ENCODE results near the gene LRRC40.
A peak's percentile ranks its signal among the peaks of the same experiment; 100 is the strongest.

The LRRC40 gene

DNA sequence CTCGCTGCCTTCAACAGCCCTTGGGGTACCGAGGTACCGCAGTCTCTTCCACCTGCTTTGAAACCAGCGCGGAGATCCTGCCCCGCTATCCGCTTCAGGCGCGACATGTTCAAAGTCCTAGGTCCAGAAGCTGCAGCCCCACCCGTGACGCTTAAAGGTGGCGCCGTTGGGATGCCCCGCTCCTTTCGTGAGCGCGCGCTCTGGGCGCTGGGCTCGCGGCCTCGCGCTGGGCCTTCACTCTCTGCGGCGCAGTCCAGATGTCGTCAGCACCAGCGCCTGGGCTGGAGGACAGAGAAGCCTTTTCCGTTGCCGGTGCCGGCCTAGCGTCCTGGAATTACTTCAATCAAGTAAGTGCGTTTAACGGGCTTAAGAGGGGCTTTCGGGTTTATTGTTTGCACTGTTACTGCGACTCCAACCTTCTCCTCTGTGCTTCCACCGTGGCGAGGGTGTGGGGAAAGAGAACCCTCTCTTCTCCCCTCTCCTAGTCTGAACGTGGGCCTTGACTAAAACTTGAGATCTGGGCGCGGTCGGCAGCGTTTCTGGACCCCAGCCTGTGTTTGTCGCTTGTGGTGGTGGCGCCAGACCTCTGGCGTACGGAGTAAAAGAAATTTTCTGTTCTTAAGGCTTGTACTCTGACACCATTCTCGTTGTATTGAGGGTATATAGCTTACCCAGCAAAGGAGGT lies at the start of gene LRRC40:
Gene LRRC40 (minus strand): TSS at position 146 of the 685 bp plus-strand sequence. CDS start 39 bp downstream, at position 107.
- in situ Hi-C loops (cut with HindIII; ENCODE audit: low pct_unique_long_range_greater_than_20kb, low sequenced_read_pairs) = no loop called here
- peak; percentile 58 to 94 for DNase-seq (ENCODE audit: low read depth in 1 of 2, low spot score in 1 of 2)
- TF ChIP-seq JUND (IDR thresholded peaks at IDR 0.05; ENCODE audit: low read depth) = no peak

- in situ Hi-C loops (cut with HindIII; ENCODE audit: low pct_unique_long_range_greater_than_20kb, low sequenced_read_pairs) = no loop called here
- TF ChIP-seq JUND (IDR thresholded peaks at IDR 0.05; ENCODE audit: low read depth) = no peak
- no peak for DNase-seq (ENCODE audit: low read depth in 1 of 2, low spot score in 1 of 2)
These were observed 43.4 kb upstream of the LRRC40 start for GRCh38 chr1:70248729-70249128.

DNA sequence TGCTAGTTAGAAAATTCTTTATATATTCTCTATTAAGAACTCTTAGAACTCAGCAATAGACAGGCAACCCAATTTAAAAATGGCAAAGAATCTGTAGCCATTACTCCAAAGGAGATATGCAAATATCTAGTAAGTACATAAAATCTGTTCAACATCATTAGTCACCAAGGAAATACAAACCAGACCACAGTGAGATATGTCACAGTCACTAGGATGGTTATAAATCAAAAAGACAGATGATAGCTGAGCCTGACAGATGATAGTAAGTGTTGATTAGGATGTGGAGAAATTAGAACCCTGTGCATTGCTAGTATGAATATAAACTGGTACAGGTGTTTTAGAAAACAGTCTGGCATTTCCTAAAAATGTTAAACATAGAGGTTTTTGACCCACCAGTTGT lies 42.4 kb upstream of the LRRC40 start:
- in situ Hi-C loops (cut with HindIII; ENCODE audit: low pct_unique_long_range_greater_than_20kb, low sequenced_read_pairs) = no loop called here
- DNase-seq (ENCODE audit: low read depth in 1 of 2, low spot score in 1 of 2) = no peak
- no peak for TF ChIP-seq JUND (IDR thresholded peaks at IDR 0.05; ENCODE audit: low read depth)

DNA sequence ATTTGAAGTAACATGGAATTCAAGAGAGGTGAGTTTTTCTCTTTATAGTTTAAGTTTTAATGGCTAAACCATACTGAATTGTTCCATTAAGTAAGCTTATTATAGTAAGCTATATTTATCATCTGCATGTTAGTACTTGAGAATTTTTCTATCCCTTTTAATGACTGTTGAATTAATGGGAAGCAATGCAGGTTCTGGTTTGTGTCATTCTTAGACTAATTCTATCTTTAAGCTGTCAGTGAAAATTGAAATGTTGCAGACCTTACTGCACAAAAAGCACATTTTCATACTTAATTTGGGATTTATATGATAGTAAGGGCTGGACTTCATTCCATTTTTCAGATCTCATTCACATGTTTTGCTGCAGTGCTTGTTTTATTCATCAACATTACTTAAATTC lies 41.7 kb upstream of the LRRC40 start:
- in situ Hi-C loops (cut with HindIII; ENCODE audit: low pct_unique_long_range_greater_than_20kb, low sequenced_read_pairs) = no loop called here
- no peak for TF ChIP-seq JUND (IDR thresholded peaks at IDR 0.05; ENCODE audit: low read depth)
- no peak for DNase-seq (ENCODE audit: low read depth in 1 of 2, low spot score in 1 of 2)

- no peak for TF ChIP-seq JUND (IDR thresholded peaks at IDR 0.05; ENCODE audit: low read depth)
- no peak for DNase-seq (ENCODE audit: low read depth in 1 of 2, low spot score in 1 of 2)
- in situ Hi-C loops (cut with HindIII; ENCODE audit: low pct_unique_long_range_greater_than_20kb, low sequenced_read_pairs) = no loop called here
These were observed 34.6 kb upstream of the LRRC40 start for GRCh38 chr1:70239940-70240339.

- no peak for TF ChIP-seq JUND (IDR thresholded peaks at IDR 0.05; ENCODE audit: low read depth)
- DNase-seq (ENCODE audit: low read depth in 1 of 2, low spot score in 1 of 2) = no peak
- in situ Hi-C loops (cut with HindIII; ENCODE audit: low pct_unique_long_range_greater_than_20kb, low sequenced_read_pairs) = no loop called here
These were observed 29.4 kb upstream of the LRRC40 start for GRCh38 chr1:70234733-70235132.

DNA sequence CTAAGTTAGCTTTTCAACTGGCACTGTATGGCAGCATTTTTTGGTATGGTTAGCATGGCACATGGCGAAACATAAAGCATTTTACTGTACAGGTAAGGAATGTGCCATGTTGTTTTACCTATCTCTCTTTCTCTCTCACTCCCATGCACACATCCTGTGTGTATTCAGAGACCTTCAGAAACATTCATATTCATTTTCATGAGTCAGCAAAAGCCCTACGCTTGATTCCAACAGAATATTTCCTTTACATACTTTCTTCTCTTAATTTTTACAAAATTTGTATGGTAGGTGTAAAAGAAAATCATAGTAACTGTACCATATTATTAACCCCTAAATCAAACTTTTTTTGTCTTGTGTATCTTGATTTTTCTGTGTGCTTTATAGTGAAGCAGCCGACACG lies 26.1 kb upstream of the LRRC40 start:
- no peak for DNase-seq (ENCODE audit: low read depth in 1 of 2, low spot score in 1 of 2)
- in situ Hi-C loops (cut with HindIII; ENCODE audit: low pct_unique_long_range_greater_than_20kb, low sequenced_read_pairs) = no loop called here
- TF ChIP-seq JUND (IDR thresholded peaks at IDR 0.05; ENCODE audit: low read depth) = no peak

DNA sequence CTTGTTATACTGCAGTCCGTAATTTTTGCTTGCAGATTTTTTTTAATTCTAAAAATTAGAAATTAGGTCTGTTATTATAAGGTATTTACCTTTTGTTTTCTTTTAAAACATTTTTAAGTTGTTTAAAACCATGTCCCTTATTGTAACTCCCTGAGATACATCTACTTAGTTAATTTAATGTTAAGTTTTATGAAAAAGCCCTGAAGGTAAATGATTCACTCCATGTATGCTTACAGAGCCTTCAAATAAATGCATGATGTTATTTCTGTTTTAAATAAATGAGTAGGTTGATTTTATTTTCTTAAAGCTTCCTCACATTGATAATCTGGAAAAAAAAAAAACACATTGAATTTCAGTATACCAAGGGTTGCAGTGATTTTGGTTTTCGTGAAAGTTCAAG lies 23.3 kb upstream of the LRRC40 start:
- no peak for TF ChIP-seq JUND (IDR thresholded peaks at IDR 0.05; ENCODE audit: low read depth)
- in situ Hi-C loops (cut with HindIII; ENCODE audit: low pct_unique_long_range_greater_than_20kb, low sequenced_read_pairs) = no loop called here
- DNase-seq (ENCODE audit: low read depth in 1 of 2, low spot score in 1 of 2) = no peak

DNA sequence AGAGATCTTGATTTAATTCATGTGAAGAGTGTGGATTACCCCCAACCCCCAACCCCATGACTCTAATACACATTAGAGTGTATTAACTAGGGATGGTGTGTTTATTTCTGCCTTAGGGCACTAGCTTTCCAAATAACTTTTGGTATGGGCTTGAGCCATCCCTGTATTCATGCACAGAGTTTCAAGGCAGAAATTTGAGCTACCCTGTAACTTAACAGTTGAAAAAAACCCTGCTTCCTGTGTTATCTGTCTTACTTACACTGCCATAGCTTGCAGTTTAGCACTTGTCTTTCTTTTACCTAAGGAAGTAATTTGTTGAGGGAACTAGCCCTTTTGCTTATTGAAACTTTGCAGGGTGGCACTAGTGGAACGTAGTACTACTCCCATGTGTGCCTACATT lies 22.1 kb upstream of the LRRC40 start:
- TF ChIP-seq JUND (IDR thresholded peaks at IDR 0.05; ENCODE audit: low read depth) = no peak
- no peak for DNase-seq (ENCODE audit: low read depth in 1 of 2, low spot score in 1 of 2)
- in situ Hi-C loops (cut with HindIII; ENCODE audit: low pct_unique_long_range_greater_than_20kb, low sequenced_read_pairs) = no loop called here

DNA sequence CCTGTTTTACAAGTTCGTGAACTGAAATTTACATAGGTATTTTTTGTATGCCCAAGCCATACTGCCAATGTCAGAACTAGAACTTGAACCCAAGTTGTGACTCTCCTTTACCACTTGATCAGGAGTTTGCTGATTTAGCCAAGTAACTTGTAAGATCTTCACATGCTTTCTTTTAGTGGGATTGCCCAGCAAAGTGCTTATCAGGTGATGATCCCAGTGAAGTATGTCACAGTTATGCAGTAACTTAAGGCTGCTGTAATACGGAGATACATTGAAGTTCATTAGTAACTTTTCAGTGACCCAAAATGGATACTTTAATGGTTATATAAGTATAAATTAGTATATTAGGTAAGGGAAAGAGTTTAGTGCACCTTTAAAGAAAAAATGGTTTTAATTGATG lies 19.6 kb upstream of the LRRC40 start:
- TF ChIP-seq JUND (IDR thresholded peaks at IDR 0.05; ENCODE audit: low read depth) = no peak
- in situ Hi-C loops (cut with HindIII; ENCODE audit: low pct_unique_long_range_greater_than_20kb, low sequenced_read_pairs) = no loop called here
- DNase-seq (ENCODE audit: low read depth in 1 of 2, low spot score in 1 of 2) = no peak

GRCh38 chr1:70222716-70223235 lies 17.4 kb upstream of the LRRC40 start:
- in situ Hi-C loops (cut with HindIII; ENCODE audit: low pct_unique_long_range_greater_than_20kb, low sequenced_read_pairs) = no loop called here
- DNase-seq (ENCODE audit: low read depth in 1 of 2, low spot score in 1 of 2) = no peak
- TF ChIP-seq JUND (IDR thresholded peaks at IDR 0.05; ENCODE audit: low read depth) = no peak

DNA sequence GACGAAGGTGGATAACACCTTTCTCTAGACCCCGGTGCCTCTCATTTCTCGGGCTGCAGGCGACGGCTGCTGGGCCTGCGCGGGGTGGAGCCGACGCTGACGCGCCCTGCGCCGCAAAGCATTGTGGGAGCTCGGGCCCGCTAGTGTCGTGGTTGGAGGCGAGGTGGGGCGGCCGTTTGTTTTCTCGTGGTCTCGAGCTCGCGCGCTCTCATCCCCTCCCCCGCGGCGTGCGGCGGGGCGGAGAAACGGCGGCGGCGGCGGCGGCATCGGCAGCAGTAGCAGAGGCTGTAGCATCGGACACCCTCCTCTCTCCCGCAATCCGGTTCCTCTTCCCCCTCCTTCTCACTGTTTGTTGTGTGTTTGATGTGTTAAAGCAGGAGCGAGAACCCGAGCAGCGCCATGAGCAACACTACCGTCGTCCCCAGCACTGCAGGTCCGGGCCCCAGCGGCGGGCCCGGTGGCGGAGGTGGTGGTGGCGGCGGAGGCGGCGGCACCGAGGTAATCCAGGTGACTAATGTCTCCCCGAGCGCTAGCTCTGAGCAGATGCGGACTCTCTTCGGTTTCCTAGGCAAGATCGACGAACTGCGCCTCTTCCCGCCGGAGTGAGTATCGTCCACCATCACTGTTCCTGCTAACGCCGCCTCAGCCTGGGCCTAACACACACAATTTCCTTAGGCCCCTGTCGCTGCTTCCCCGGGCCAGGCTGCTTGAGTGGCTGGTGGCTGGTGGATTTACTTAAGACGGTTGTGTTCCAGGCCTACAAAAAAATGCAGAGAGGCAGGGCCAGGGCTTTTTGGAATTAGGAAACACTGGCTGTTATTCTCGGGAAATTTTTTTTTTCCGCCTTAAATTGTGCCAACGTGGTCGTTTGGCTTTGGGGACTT lies 16.1 kb upstream of the LRRC40 start, which contains the start of gene SRSF11:
Gene SRSF11 (plus strand): TSS at position 143 of the 884 bp plus-strand sequence. CDS start 257 bp downstream, at position 400.
- in situ Hi-C loops (cut with HindIII; ENCODE audit: low pct_unique_long_range_greater_than_20kb, low sequenced_read_pairs) = no loop called here
- TF ChIP-seq JUND (IDR thresholded peaks at IDR 0.05; ENCODE audit: low read depth) = no peak
- DNase-seq (ENCODE audit: low read depth in 1 of 2, low spot score in 1 of 2) = peak; percentile 59 to 94
